Activated naive CD4-positive, alpha-beta T cell treated with anti-CD3 and anti-CD28 coated beads for 36 hours (primary cell): ENCODE data around the gene KLF2. TPM values are rescaled to one million over a fixed set of nuclear protein-coding genes. Genes with fewer than 3 reads are reported as not detected.

ENCODE experiments used
- CTCF ChIA-PET: fragments of 350-600 bp; sonication (Branson Sonifier 250); formaldehyde crosslinking; loops from one replicate; lab custom pipeline; 2021; ENCODE audit warnings: antibody characterized with exemption; lab: Charles Lee
- DNase-seq: peaks from one replicate; pipeline ENCODE4 v3.0.0-alpha.2; 2020
- H3K27ac Mint-ChIP-seq: one replicate; pipeline ENCODE4 v1.8.0; 2021; ENCODE audit warnings: mild to moderate bottlenecking, mixed read lengths
- H3K27me3 Mint-ChIP-seq: one replicate; pipeline ENCODE4 v1.8.0; 2021; ENCODE audit warnings: low read depth, mixed read lengths
- H3K36me3 Mint-ChIP-seq: one replicate; pipeline ENCODE4 v1.8.0; 2021; ENCODE audit warnings: low read depth, mixed read lengths
- H3K4me1 Mint-ChIP-seq: one replicate; pipeline ENCODE4 v1.8.0; 2021; ENCODE audit warnings: low read depth, mixed read lengths
- H3K4me3 Mint-ChIP-seq: one replicate; pipeline ENCODE4 v1.8.0; 2021; ENCODE audit warnings: mild to moderate bottlenecking, moderate library complexity, mixed read lengths
- H3K9me3 Mint-ChIP-seq: one replicate; pipeline ENCODE4 v1.8.0; 2021; ENCODE audit warnings: mixed read lengths
- intact Hi-C: fragments of 100-400 bp; cut with micrococcal nuclease; formaldehyde crosslinking; loops from one replicate; pipeline ENCODE4 v1.15.1; 2023
- total RNA-seq, 2 experiments: library from RNA; stranded (reverse); gene quantifications; one replicate each; pipeline ENCODE4 v1.2.3, GENCODE V29; 2021

The KLF2 gene
- total RNA-seq, 2 experiments from 2014 or later = 0.22 to 0.69 TPM

DNA sequence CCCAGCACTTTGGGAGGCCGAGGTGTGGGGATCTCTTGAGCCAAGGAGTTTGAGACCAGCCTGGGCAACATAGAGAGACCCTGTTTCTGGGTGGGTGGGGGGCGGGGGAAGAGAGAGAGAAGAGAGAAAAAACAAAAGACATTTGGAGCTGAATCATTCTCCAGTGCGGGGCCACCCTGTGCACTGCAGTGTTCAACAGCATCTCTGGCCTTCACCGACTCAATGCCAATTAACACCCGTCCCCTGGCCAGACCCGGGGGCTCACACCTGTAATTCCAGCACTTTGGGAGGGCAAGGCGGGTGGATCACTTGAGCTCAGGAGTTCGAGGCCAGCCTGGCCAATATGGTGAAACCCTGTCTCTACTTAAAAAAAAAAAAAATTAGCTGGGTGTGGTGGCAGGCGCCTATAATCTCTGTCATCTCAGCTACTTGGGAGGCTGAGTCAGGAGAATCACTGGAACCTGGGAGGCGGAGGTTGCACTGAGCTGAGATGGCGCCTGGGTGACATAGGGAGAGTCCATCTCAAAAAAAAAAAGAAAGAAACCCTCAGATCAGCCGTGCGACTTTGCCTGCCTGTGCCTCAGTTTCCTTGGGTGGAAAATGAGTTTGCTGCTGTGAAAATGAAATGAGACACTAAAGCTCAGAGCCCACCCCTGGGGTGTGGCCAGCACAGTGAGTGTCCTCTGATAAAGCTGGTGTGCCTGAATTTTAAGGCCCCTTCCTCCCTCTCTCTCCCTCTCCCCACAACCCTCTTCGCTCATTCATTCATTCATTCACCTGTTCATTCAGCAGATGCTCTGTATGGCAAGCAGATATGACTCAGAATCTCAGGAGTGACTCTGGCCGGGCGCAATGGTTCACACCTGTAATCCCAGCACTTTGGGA lies 6.4 kb downstream of the KLF2 start:
- peaks cover 61% of the 10 kb centered on the region for H3K4me1 Mint-ChIP-seq
- no peak overlapping the region for H3K27ac Mint-ChIP-seq
- intact Hi-C loops = loop anchor here (1.0 to 10.0 kb wide), 7 partner anchors 8 to 496 kb away; partner anchors contain the start of gene AP1M1
- CTCF ChIA-PET = interaction anchor here (0.5 to 4.4 kb wide), 6 partner anchors 22 to 1758 kb away, joined by 3 to 33 read pairs (median 4); no protein-coding TSS in a partner anchor
- H3K9me3 Mint-ChIP-seq = no peaks in the 10 kb centered on the region
- peak; percentile 40 for DNase-seq
- peaks cover 2% of the 10 kb centered on the region for H3K36me3 Mint-ChIP-seq
- no peak overlapping the region for H3K4me3 Mint-ChIP-seq
- peaks cover 11% of the 10 kb centered on the region for H3K27me3 Mint-ChIP-seq

- CTCF ChIA-PET = no interaction called here
- intact Hi-C loops = loop anchor here (5.0 to 10.0 kb wide), 3 partner anchors 136 to 498 kb away; partner anchors contain the start of gene AP1M1
- Mint-ChIP-seq H3K27me3 (peaks cover 8% of the 10 kb centered on the region), H3K4me3 (no peak overlapping the region), H3K4me1 (peaks cover 53% of the 10 kb centered on the region), H3K9me3 (no peaks in the 10 kb centered on the region), H3K27ac (no peak overlapping the region), H3K36me3 (no peaks in the 10 kb centered on the region)
- no peak for DNase-seq
These were observed 8.5 kb downstream of the KLF2 start for GRCh38 chr19:16333001-16333586.

GRCh38 chr19:16334411-16334810 lies 9.8 kb downstream of the KLF2 start:
- Mint-ChIP-seq H3K4me1 (peaks cover 53% of the 10 kb centered on the region), H3K4me3 (no peak overlapping the region), H3K27me3 (peaks cover 3% of the 10 kb centered on the region), H3K27ac (no peak overlapping the region), H3K9me3 (no peaks in the 10 kb centered on the region), H3K36me3 (no peaks in the 10 kb centered on the region)
- CTCF ChIA-PET = no interaction called here
- no peak for DNase-seq
- intact Hi-C loops = loop anchor here (5.0 to 10.0 kb wide), 3 partner anchors 137 to 500 kb away; partner anchors contain the start of gene AP1M1

GRCh38 chr19:16335226-16335625 lies 10.6 kb downstream of the KLF2 start:
- H3K4me3 Mint-ChIP-seq = no peak overlapping the region
- CTCF ChIA-PET = interaction anchor here (1.2 kb wide), 1 partner anchor 88 kb away, joined by 4 read pairs; no protein-coding TSS in a partner anchor
- intact Hi-C loops = loop anchor here (10.0 kb wide), 1 partner anchor 500 kb away; no protein-coding TSS in a partner anchor
- no peaks in the 10 kb centered on the region for H3K9me3 Mint-ChIP-seq
- H3K36me3 Mint-ChIP-seq = no peaks in the 10 kb centered on the region
- H3K27me3 Mint-ChIP-seq = peaks cover 3% of the 10 kb centered on the region
- DNase-seq = no peak
- peaks cover 49% of the 10 kb centered on the region for H3K4me1 Mint-ChIP-seq
- H3K27ac Mint-ChIP-seq = no peak overlapping the region

- CTCF ChIA-PET = interaction anchor here (1.1 to 1.2 kb wide), 2 partner anchors 47 to 90 kb away, joined by 3 to 4 read pairs; no protein-coding TSS in a partner anchor
- no peaks in the 10 kb centered on the region for H3K36me3 Mint-ChIP-seq
- H3K27me3 Mint-ChIP-seq = peaks cover 3% of the 10 kb centered on the region
- no peak overlapping the region for H3K27ac Mint-ChIP-seq
- intact Hi-C loops = loop anchor here (10.0 kb wide), 1 partner anchor 502 kb away; no protein-coding TSS in a partner anchor
- no peak overlapping the region for H3K4me3 Mint-ChIP-seq
- DNase-seq = no peak
- no peaks in the 10 kb centered on the region for H3K9me3 Mint-ChIP-seq
- peaks cover 48% of the 10 kb centered on the region for H3K4me1 Mint-ChIP-seq
These were observed 11.9 kb downstream of the KLF2 start for GRCh38 chr19:16336571-16336970.

DNA sequence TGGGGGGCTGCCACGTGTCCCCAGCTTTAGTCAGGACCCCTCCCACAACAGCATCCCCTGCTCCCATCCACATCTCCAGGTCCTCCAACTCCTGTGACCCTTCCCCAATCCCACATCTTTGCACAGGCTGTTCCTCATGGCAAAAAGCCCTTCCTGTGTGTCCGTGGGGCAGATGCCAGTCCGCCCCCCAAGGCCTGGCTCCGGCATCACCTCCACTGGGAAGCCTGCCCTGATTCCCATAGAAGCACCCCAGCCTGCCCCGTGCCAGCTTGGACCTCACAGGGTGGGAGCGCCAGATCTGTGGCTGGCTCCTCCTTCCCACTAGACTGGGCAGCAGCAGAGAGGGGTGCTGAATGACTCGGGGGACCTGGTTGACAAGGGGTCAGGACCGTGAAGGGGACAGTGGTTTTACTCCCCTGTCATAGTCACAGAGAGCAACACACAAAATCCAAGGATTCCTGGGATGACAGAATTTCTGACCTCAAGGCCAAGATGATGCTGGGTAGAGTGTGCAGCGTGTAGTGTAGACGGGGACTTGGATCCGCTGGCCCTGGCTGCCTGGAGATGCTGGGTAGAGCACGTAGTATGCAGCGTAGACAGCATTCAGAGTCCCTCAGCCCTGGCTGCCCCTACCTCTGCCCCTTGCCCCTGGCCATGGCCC lies 13.3 kb downstream of the KLF2 start:
- Mint-ChIP-seq H3K27ac (no peak overlapping the region), H3K27me3 (peaks cover 3% of the 10 kb centered on the region), H3K36me3 (no peaks in the 10 kb centered on the region), H3K4me1 (peaks cover 57% of the 10 kb centered on the region), H3K4me3 (no peak overlapping the region), H3K9me3 (no peaks in the 10 kb centered on the region)
- DNase-seq = no peak
- intact Hi-C loops = loop anchor here (2.0 to 10.0 kb wide), 2 partner anchors 33 to 503 kb away; no protein-coding TSS in a partner anchor
- CTCF ChIA-PET = interaction anchor here (1.1 to 3.0 kb wide), 4 partner anchors 9 to 91 kb away, joined by 3 to 16 read pairs (median 6); no protein-coding TSS in a partner anchor

DNA sequence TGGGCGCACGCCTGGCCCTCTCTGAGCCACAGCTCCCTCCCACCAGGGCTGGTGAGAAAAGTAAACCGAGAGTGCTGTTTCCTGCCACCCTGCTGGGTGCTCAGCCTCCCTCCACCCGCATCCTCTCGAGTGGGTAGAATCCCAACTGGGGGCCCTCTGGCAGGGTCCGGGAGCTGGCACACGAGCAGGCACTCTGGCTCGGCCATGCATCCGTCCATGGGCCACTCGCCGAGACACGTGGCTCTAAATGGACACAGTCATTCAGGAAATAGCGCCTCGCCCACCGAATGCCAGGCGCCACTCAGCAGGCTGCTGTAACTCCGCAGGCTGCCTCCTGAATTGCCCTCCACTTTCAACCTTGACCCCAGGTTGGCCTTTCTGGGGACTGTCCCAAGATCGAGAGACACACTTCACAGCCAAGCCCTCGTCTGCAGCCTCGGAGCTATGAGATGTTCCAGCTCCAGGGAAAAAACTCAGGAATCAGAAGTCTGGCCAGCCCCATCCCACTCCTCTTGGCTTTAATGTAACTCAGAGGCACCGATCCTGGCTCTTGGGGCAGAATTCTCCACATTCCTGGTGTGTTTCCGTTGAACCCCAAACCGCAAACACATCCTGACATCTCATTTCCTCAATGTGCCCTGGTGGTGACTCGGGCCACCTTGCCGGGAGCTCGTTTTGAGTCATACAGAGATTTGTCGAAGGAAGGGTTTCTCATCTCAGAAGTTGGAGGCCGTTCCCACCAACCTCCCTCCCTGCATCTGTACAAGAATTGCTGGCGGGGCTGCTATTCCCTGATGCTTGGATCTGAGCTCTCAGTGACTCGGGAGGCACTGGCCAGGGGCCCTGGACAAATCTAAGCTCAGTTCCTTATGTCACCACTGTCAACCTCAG lies 14.1 kb downstream of the KLF2 start:
- intact Hi-C loops = loop anchor here (1.0 to 10.0 kb wide), 3 partner anchors 8 to 504 kb away; no protein-coding TSS in a partner anchor
- Mint-ChIP-seq H3K4me1 (peaks cover 61% of the 10 kb centered on the region), H3K27me3 (peaks cover 3% of the 10 kb centered on the region), H3K9me3 (no peaks in the 10 kb centered on the region), H3K27ac (peak overlapping the region; percentile 30), H3K36me3 (no peaks in the 10 kb centered on the region), H3K4me3 (peak overlapping the region; percentile 63)
- DNase-seq = peak; percentile 89
- CTCF ChIA-PET = interaction anchor here (0.8 to 3.0 kb wide), 5 partner anchors 10 to 92 kb away, joined by 3 to 16 read pairs (median 4); no protein-coding TSS in a partner anchor

DNA sequence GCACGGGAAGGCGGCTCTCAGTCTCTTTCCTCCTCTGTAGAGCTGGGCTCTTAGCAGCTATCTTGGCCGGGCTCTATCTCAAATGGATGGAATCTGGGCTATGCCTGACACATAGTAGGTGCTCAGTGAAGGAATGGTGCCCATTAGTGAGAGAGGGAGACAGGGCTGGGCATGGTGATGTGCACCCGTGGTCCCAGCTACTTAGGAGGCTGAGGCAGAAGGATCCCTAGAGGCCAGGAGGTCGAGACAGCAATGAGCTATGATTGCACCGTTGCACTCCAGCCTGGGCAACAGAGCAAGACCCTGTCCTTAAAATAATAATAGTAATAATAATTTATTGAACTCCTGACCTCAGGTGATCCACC lies 14.7 kb downstream of the KLF2 start:
- no peak for DNase-seq
- intact Hi-C loops = loop anchor here (1.0 to 10.0 kb wide), 3 partner anchors 9 to 505 kb away; no protein-coding TSS in a partner anchor
- Mint-ChIP-seq H3K4me1 (peaks cover 58% of the 10 kb centered on the region), H3K9me3 (no peaks in the 10 kb centered on the region), H3K27me3 (peaks cover 3% of the 10 kb centered on the region), H3K36me3 (no peaks in the 10 kb centered on the region), H3K27ac (peak overlapping the region; percentile 30), H3K4me3 (no peak overlapping the region)
- CTCF ChIA-PET = interaction anchor here (0.8 to 3.0 kb wide), 5 partner anchors 11 to 93 kb away, joined by 3 to 16 read pairs (median 4); no protein-coding TSS in a partner anchor

DNA sequence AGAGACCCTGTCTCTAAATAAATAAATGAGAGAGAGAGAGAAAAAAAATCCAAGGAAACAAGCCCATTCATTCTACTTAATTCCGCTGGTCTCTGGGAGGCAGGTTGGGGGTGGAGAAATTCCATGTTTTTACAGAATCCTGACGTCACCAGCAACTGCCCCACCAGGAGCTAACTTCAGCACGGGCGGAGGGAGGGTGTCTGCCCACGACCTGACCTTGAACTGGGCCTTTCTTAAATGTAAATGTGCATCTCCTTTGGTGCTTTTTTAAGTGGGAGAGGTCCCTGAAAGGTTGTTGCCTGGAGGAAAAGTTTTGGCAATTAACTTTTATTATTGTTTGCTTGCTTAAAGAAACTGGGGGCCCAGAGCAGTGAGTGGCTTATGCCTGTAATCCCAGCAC lies 15.5 kb downstream of the KLF2 start:
- CTCF ChIA-PET = interaction anchor here (1.6 to 3.0 kb wide), 3 partner anchors 11 to 94 kb away, joined by 4 to 16 read pairs (median 9); no protein-coding TSS in a partner anchor
- H3K4me1 Mint-ChIP-seq = peaks cover 56% of the 10 kb centered on the region
- peaks cover 3% of the 10 kb centered on the region for H3K27me3 Mint-ChIP-seq
- DNase-seq = no peak
- no peaks in the 10 kb centered on the region for H3K9me3 Mint-ChIP-seq
- no peak overlapping the region for H3K27ac Mint-ChIP-seq
- no peak overlapping the region for H3K4me3 Mint-ChIP-seq
- no peaks in the 10 kb centered on the region for H3K36me3 Mint-ChIP-seq
- intact Hi-C loops = no loop called here

- Mint-ChIP-seq H3K9me3 (no peaks in the 10 kb centered on the region), H3K4me1 (peaks cover 56% of the 10 kb centered on the region), H3K27me3 (peaks cover 3% of the 10 kb centered on the region), H3K4me3 (no peak overlapping the region), H3K36me3 (no peaks in the 10 kb centered on the region), H3K27ac (no peak overlapping the region)
- intact Hi-C loops = no loop called here
- CTCF ChIA-PET = interaction anchor here (1.6 kb wide), 1 partner anchor 79 kb away, joined by 4 read pairs; no protein-coding TSS in a partner anchor
- no peak for DNase-seq
These were observed 16.0 kb downstream of the KLF2 start for GRCh38 chr19:16340654-16341053.
